ENCODE results near the gene GLB1L.

Gene GLB1L

GRCh38 chr2:219273937-219274336 is 28.7 kb upstream of the GLB1L start:
- H3K4me3 ChIP-seq (ENCODE audit: low read length) = no peak overlapping the region
- no peak for TF ChIP-seq CTCF (conservative IDR thresholded peaks at IDR 0.05; ENCODE audit: low read depth, low read length)
- DNase-seq (ENCODE audit: low read depth) = no peak

- no peak for DNase-seq (ENCODE audit: low read depth)
- H3K4me3 ChIP-seq (ENCODE audit: low read length) = no peak overlapping the region
- no peak for TF ChIP-seq CTCF (conservative IDR thresholded peaks at IDR 0.05; ENCODE audit: low read depth, low read length)
Observed at GRCh38 chr2:219272995-219273394, 27.8 kb upstream of the GLB1L start.

- no peak for TF ChIP-seq CTCF (conservative IDR thresholded peaks at IDR 0.05; ENCODE audit: low read depth, low read length)
Observed at GRCh38 chr2:219272356-219272755, 27.1 kb upstream of the GLB1L start.

GRCh38 chr2:219271021-219271420 is 25.8 kb upstream of the GLB1L start:
- H3K4me3 ChIP-seq (ENCODE audit: low read length) = no peak overlapping the region
- DNase-seq (ENCODE audit: low read depth) = no peak
- no peak for TF ChIP-seq CTCF (conservative IDR thresholded peaks at IDR 0.05; ENCODE audit: low read depth, low read length)

More at GRCh38 chr2:219272356-219272755, 27.1 kb upstream of the GLB1L start:
- DNase-seq (ENCODE audit: low read depth) = no peak
- H3K4me3 ChIP-seq (ENCODE audit: low read length) = no peak overlapping the region

- no peak for DNase-seq (ENCODE audit: low read depth)
- no peak overlapping the region for H3K4me3 ChIP-seq (ENCODE audit: low read length)
- no peak for TF ChIP-seq CTCF (conservative IDR thresholded peaks at IDR 0.05; ENCODE audit: low read depth, low read length)
Observed at GRCh38 chr2:219270055-219270372, 24.8 kb upstream of the GLB1L start.

GRCh38 chr2:219269362-219270054 is 24.3 kb upstream of the GLB1L start:
- TF ChIP-seq CTCF (conservative IDR thresholded peaks at IDR 0.05; ENCODE audit: low read depth, low read length) = no peak
- DNase-seq (ENCODE audit: low read depth) = no peak
- H3K4me3 ChIP-seq (ENCODE audit: low read length) = no peak overlapping the region

GRCh38 chr2:219268294-219268693 is 23.1 kb upstream of the GLB1L start:
- TF ChIP-seq CTCF (conservative IDR thresholded peaks at IDR 0.05; ENCODE audit: low read depth, low read length) = no peak
- no peak overlapping the region for H3K4me3 ChIP-seq (ENCODE audit: low read length)
- DNase-seq (ENCODE audit: low read depth) = no peak
